Omental fat pad (tissue), 4 donors: Measurements from ENCODE around the gene SUPV3L1. TPM values are rescaled to one million over a fixed set of nuclear protein-coding genes. Genes with fewer than 3 reads are reported as not detected.

Experiments
- ATAC-seq: fragments of 150-250 bp; one replicate; pipeline ENCODE4 v1.9.1; 2016; ENCODE audit warnings: mild to moderate bottlenecking, moderate library complexity; ENCODE audit not compliant: low FRiP score
- DNase-seq: peaks from one replicate; pipeline ENCODE4 v3.0.0-alpha.2; 2019; ENCODE audit warnings: low spot score
- CTCF ChIP-seq, 3 donors: fragments of 450-650 bp; IDR thresholded peaks; one replicate each; pipeline ENCODE4 v1.5.1; 2016 to 2017; ENCODE audit warnings: antibody characterized with exemption in 3 of 3, mild to moderate bottlenecking in 3 of 3, moderate library complexity in 2 of 3
- total RNA-seq, 4 donors: library from RNA; depleted of rRNA; stranded (reverse); fragments of >200 nt; gene quantifications; one replicate each; pipeline ENCODE4 v1.1.0, GENCODE V29; 2016

SUPV3L1 gene
- total RNA-seq, 4 donors from 2014 or later, result 13.7 to 50.6 (median 22.0) TPM

- DNase-seq (no peak), ATAC-seq (no peak)
- TF ChIP-seq CTCF (IDR thresholded peaks at IDR 0.05), result no peak
These were observed 74.8 kb downstream of the SUPV3L1 start for GRCh38 chr10:69254877-69255276.

Other genes with a start within 250 kb of the SUPV3L1 start
- 100 to 1,000 TPM in 2 of 4 donors, 10 to 100 TPM in 2; 46.0 to 340 (median 92.6) TPM for gene DDX21, start 224.1 kb upstream of the SUPV3L1 start, total RNA-seq
- 10 to 100 TPM; 25.0 to 36.4 (median 34.7) TPM for gene KIFBP, start 191.4 kb upstream of the SUPV3L1 start, total RNA-seq
- 100 to 1,000 TPM; 289 to 481 (median 419) TPM for gene SRGN, start 92.1 kb upstream of the SUPV3L1 start, total RNA-seq
- 10 to 100 TPM; 35.5 to 46.8 (median 37.1) TPM for gene VPS26A, start 56.1 kb upstream of the SUPV3L1 start, total RNA-seq
- under 1 TPM in 2 of 4 donors, not detected in 2; 0.13 to 0.46 TPM for gene HKDC1, start 40.1 kb downstream of the SUPV3L1 start, total RNA-seq
- 10 to 100 TPM; 38.0 to 93.2 (median 50.6) TPM for gene HK1, start 98.3 kb downstream of the SUPV3L1 start, total RNA-seq
- under 1 TPM in 3 of 4 donors, not detected in 1; 0.44 to 0.96 (median 0.74) TPM for gene TACR2, start 236.7 kb downstream of the SUPV3L1 start, total RNA-seq